Measurements from ENCODE around the gene FLYWCH2. TPM values are rescaled to one million over a fixed set of nuclear protein-coding genes. Genes with fewer than 3 reads are reported as not detected.
"Not testable (repeated sequence)": the region's sequence is repeated elsewhere in the genome, so short reads cannot be mapped to it uniquely, and the experiment has no call there.

Gene FLYWCH2
- total and polyA plus RNA-seq, 2 of the 13 experiments (the other 11 are each of a cell fraction or from before 2014, with no cell fraction given): 16.9 to 19.8 TPM

DNA sequence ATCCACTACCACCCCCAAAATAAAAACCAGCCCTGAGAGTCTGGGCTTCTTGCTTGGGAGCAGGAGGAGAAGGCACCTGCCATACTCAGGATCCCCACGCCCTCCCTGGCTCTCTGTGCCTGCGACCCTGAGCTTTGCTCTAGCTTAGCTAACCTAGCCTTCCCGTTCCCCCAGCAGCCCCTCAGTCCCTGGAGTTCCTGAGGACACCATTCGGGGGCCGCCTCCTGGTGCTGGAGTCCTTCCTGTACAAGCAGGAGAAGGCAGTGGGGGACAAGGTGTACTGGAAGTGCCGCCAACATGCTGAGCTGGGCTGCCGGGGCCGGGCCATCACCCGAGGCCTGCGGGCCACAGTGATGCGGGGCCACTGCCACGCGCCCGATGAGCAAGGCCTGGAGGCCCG lies 47.2 kb downstream of the FLYWCH2 start:
- Histone ChIP-seq H3K4me1 (ENCODE audit: insufficient read depth, low read length) (0 out of 2 replicates have a peak, but pooled peaks cover 9% of the 10 kb centered on the region), H3K9ac (ENCODE audit: insufficient read depth, low read depth, low read length) (no peak overlapping the region), H3K27ac (ENCODE audit: extremely low read length, insufficient read depth, low read length) (no peak overlapping the region), H3K9me3 (ENCODE audit: low read length) (no peaks in the 10 kb centered on the region), H3K79me2 (ENCODE audit: insufficient read depth, low read length) (no peaks in the 10 kb centered on the region), H3K27me3 (ENCODE audit: control insufficient read depth in 1 of 2, insufficient read depth in 2 of 2, low read length in 2 of 2) (no peaks in the 10 kb centered on the region), H3K4me2 (ENCODE audit: low read depth, low read length) (no peak overlapping the region), H3K4me3 (replicated peaks in 1 of 3; ENCODE audit: insufficient read depth in 1 of 3, low read depth in 2 of 3, low read length in 3 of 3) (no peak overlapping the region), H4K20me1 (ENCODE audit: insufficient read depth, low read length) (no peaks in the 10 kb centered on the region), H2AFZ (ENCODE audit: low read length) (no peak overlapping the region), H3K36me3 (replicated peaks in 1 of 2; ENCODE audit: control insufficient read depth in 1 of 2, insufficient read depth in 2 of 2, low read length in 2 of 2) (peaks cover 8 to 9% of the 10 kb centered on the region in 2 experiments; a peak in 3 of 5 replicates)
- in situ Hi-C loops (cut with HindIII; ENCODE audit: extremely low pct_ligation_motif_present, low pct_unique_long_range_greater_than_20kb): no loop called here
- ChIA-PET CTCF (ENCODE audit: low intra/inter-chr PET ratio, low total read pairs) (no interaction called here), POLR2A (no interaction called here)
- DNase-seq (ENCODE audit: low spot score): no peak
- 87% methylated on average over 6 of the region's 15 CpGs for WGBS (ENCODE audit: low lambda C conversion rate)
- TF ChIP-seq IKZF1 (IDR thresholded peaks at IDR 0.05): no peak
- TF ChIP-seq ZNF609 (CRISPR knock-in tag; IDR thresholded peaks at IDR 0.05; ENCODE audit: borderline replicate concordance): no peak
- no peak for TF ChIP-seq JUN (CRISPR knock-in tag; IDR thresholded peaks at IDR 0.05)
- no peak for TF ChIP-seq CENPT (CRISPR knock-in tag; IDR thresholded peaks at IDR 0.05; ENCODE audit: low read depth)
- intact Hi-C loops (cut with micrococcal nuclease; ENCODE audit: unreplicated experiment): no loop called here
- no peak for ATAC-seq
- BruUV-seq (replicated peaks): no TSS peak
- no peak for FAIRE-seq

DNA sequence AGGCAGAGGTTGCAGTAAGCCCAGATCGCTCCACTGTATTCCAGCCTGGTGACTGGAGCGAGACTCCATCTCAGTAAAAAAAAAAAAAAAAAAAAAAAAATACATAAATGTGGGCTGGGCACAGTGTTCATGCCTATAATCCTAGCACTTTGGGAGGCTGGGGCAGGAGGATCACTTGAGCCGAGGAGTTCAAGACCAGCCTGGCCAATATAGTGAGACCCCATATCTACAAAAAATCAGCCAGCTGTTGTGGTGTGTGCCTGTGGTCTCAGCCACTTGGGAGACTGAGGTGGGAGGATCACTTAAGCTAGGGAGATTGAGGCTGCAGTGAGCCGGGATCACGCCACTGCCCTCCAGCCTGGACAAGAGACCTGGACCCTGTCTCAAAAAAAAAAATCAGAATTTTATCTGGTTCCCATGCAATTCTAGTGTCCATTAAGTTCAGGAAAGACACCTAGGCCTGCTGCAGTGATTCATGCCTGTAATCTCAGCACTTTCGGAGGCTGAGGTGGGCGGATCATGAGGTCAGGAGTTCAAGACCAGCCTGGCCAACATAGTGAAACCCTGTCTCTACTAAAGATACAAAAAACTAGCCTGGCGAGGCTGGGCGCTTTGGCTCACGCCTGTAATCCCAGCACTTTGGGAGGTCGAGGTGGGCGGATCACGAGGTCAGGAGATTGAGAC lies 48.4 kb downstream of the FLYWCH2 start:
- WGBS (ENCODE audit: low lambda C conversion rate): 96% methylated on average over 13 of the region's 13 CpGs
- H3K27ac ChIP-seq (ENCODE audit: extremely low read length, insufficient read depth, low read length); H3K4me3 ChIP-seq (replicated peaks in 1 of 3; ENCODE audit: insufficient read depth in 1 of 3, low read depth in 2 of 3, low read length in 3 of 3); H4K20me1 ChIP-seq (ENCODE audit: insufficient read depth, low read length); DNase-seq (ENCODE audit: low spot score); H2AFZ ChIP-seq (ENCODE audit: low read length); H3K36me3 ChIP-seq (replicated peaks in 1 of 2; ENCODE audit: control insufficient read depth in 1 of 2, insufficient read depth in 2 of 2, low read length in 2 of 2); H3K4me2 ChIP-seq (ENCODE audit: low read depth, low read length); POLR2A ChIA-PET; H3K4me1 ChIP-seq (ENCODE audit: insufficient read depth, low read length); ATAC-seq; H3K9ac ChIP-seq (ENCODE audit: insufficient read depth, low read depth, low read length); FAIRE-seq; H3K27me3 ChIP-seq (ENCODE audit: control insufficient read depth in 1 of 2, insufficient read depth in 2 of 2, low read length in 2 of 2); in situ Hi-C loops (cut with HindIII; ENCODE audit: extremely low pct_ligation_motif_present, low pct_unique_long_range_greater_than_20kb); H3K9me3 ChIP-seq (ENCODE audit: low read length); H3K79me2 ChIP-seq (ENCODE audit: insufficient read depth, low read length); intact Hi-C loops (cut with micrococcal nuclease; ENCODE audit: unreplicated experiment); BruUV-seq (replicated peaks); CTCF ChIA-PET (ENCODE audit: low intra/inter-chr PET ratio, low total read pairs): not testable (repeated sequence)

Measured in HepG2 (cell line).